ENCODE measurements around the gene ZNF568. TPM values are rescaled to one million over a fixed set of nuclear protein-coding genes. Genes with fewer than 3 reads are reported as not detected.

Gene ZNF568
- total RNA-seq, 1 donor from 2014 or later, result 4.5 TPM

- no peak for DNase-seq (ENCODE audit: low spot score)
- peaks cover 2% of the 10 kb centered on the region for H3K4me1 Mint-ChIP-seq (ENCODE audit: low read depth)
- intact Hi-C loops (cut with micrococcal nuclease), result no loop called here
- H3K36me3 Mint-ChIP-seq (ENCODE audit: low read depth), result peaks cover 11% of the 10 kb centered on the region
- H3K27ac Mint-ChIP-seq, result no peak overlapping the region
- peaks cover 53% of the 10 kb centered on the region for H3K9me3 Mint-ChIP-seq
- no peaks in the 10 kb centered on the region for H3K27me3 Mint-ChIP-seq (ENCODE audit: low read depth)
- H3K4me3 Mint-ChIP-seq (ENCODE audit: low read depth), result no peak overlapping the region
Measured at GRCh38 chr19:37012093-37012745, 96.1 kb downstream of the ZNF568 start.

GRCh38 chr19:37014456-37014855, 98.3 kb downstream of the ZNF568 start:
- no peaks in the 10 kb centered on the region for H3K27me3 Mint-ChIP-seq (ENCODE audit: low read depth)

GRCh38 chr19:37045140-37045539, 129.0 kb downstream of the ZNF568 start:
- H3K27me3 Mint-ChIP-seq (ENCODE audit: low read depth), result no peaks in the 10 kb centered on the region
- intact Hi-C loops (cut with micrococcal nuclease), result no loop called here
- peaks cover 46% of the 10 kb centered on the region for H3K9me3 Mint-ChIP-seq
- H3K27ac Mint-ChIP-seq, result no peak overlapping the region
- H3K4me1 Mint-ChIP-seq (ENCODE audit: low read depth), result no peaks in the 10 kb centered on the region
- no peaks in the 10 kb centered on the region for H3K36me3 Mint-ChIP-seq (ENCODE audit: low read depth)
- no peak overlapping the region for H3K4me3 Mint-ChIP-seq (ENCODE audit: low read depth)
- no peak for DNase-seq (ENCODE audit: low spot score)

More at GRCh38 chr19:37014456-37014855, 98.3 kb downstream of the ZNF568 start:
- no peak for DNase-seq (ENCODE audit: low spot score)
- H3K4me1 Mint-ChIP-seq (ENCODE audit: low read depth), result no peaks in the 10 kb centered on the region
- intact Hi-C loops (cut with micrococcal nuclease), result no loop called here
- no peak overlapping the region for H3K4me3 Mint-ChIP-seq (ENCODE audit: low read depth)
- no peak overlapping the region for H3K27ac Mint-ChIP-seq
- H3K36me3 Mint-ChIP-seq (ENCODE audit: low read depth), result peaks cover 5% of the 10 kb centered on the region
- H3K9me3 Mint-ChIP-seq, result peaks cover 66% of the 10 kb centered on the region

Other genes starting within 250 kb of the ZNF568 start
- 5.0 and 5.7 TPM in 2 replicates for gene ZNF461, start 249.5 kb upstream of the ZNF568 start, total RNA-seq
- 7.6 and 7.7 TPM in 2 replicates for gene ZNF567, start 228.7 kb upstream of the ZNF568 start, total RNA-seq
- 3.3 and 4.7 TPM in 2 replicates for gene ZNF850, start 143.5 kb upstream of the ZNF568 start, total RNA-seq
- gene ZNF790, start 77.9 kb upstream of the ZNF568 start, total RNA-seq, result 4.6 TPM in 2 replicates
- gene ZNF345, start 65.5 kb upstream of the ZNF568 start, total RNA-seq, result 2.3 and 3.9 TPM in 2 replicates
- gene ZNF829, start within 50 bp of the ZNF568 start, total RNA-seq, result 3.4 and 3.5 TPM in 2 replicates
- 4.7 and 5.5 TPM in 2 replicates for gene ZNF420, start 162.1 kb downstream of the ZNF568 start, total RNA-seq